Measurements from ENCODE around the gene PUS1.

Gene PUS1

GRCh38 chr12:131929581-131930456 lies 743 bp downstream of the PUS1 start:
- TF ChIP-seq GATA3 (IDR thresholded peaks at IDR 0.05; ENCODE audit: low read depth, low read length) (no peak), GATA2 (IDR thresholded peaks at IDR 0.05; ENCODE audit: low read depth, low read length) (no peak)

- TF ChIP-seq GATA2 (IDR thresholded peaks at IDR 0.05; ENCODE audit: low read depth, low read length) (no peak), GATA3 (IDR thresholded peaks at IDR 0.05; ENCODE audit: low read depth, low read length) (no peak)
Observed at GRCh38 chr12:131930510-131930909, 1.4 kb downstream of the PUS1 start.

GRCh38 chr12:131933387-131933786 lies 4.3 kb downstream of the PUS1 start:
- no peak for TF ChIP-seq GATA3 (IDR thresholded peaks at IDR 0.05; ENCODE audit: low read depth, low read length)
- TF ChIP-seq GATA2 (IDR thresholded peaks at IDR 0.05; ENCODE audit: low read depth, low read length) = no peak

- TF ChIP-seq GATA3 (IDR thresholded peaks at IDR 0.05; ENCODE audit: low read depth, low read length) (no peak), GATA2 (IDR thresholded peaks at IDR 0.05; ENCODE audit: low read depth, low read length) (no peak)
Observed at GRCh38 chr12:131934535-131934934, 5.5 kb downstream of the PUS1 start.

- TF ChIP-seq GATA3 (IDR thresholded peaks at IDR 0.05; ENCODE audit: low read depth, low read length) (no peak), GATA2 (IDR thresholded peaks at IDR 0.05; ENCODE audit: low read depth, low read length) (no peak)
Observed at GRCh38 chr12:131938082-131938481, 9.0 kb downstream of the PUS1 start.

GRCh38 chr12:131939007-131939406 lies 9.9 kb downstream of the PUS1 start:
- TF ChIP-seq GATA2 (IDR thresholded peaks at IDR 0.05; ENCODE audit: low read depth, low read length) (no peak), GATA3 (IDR thresholded peaks at IDR 0.05; ENCODE audit: low read depth, low read length) (no peak)

- no peak for TF ChIP-seq GATA3 (IDR thresholded peaks at IDR 0.05; ENCODE audit: low read depth, low read length)
- no peak for TF ChIP-seq GATA2 (IDR thresholded peaks at IDR 0.05; ENCODE audit: low read depth, low read length)
Observed at GRCh38 chr12:131940141-131940547, 11.1 kb downstream of the PUS1 start.

- TF ChIP-seq GATA2 (IDR thresholded peaks at IDR 0.05; ENCODE audit: low read depth, low read length) = no peak
- TF ChIP-seq GATA3 (IDR thresholded peaks at IDR 0.05; ENCODE audit: low read depth, low read length) = no peak
Observed at GRCh38 chr12:131941116-131941986, 12.3 kb downstream of the PUS1 start.

GRCh38 chr12:131941987-131942341 lies 12.9 kb downstream of the PUS1 start:
- TF ChIP-seq GATA2 (IDR thresholded peaks at IDR 0.05; ENCODE audit: low read depth, low read length) (no peak), GATA3 (IDR thresholded peaks at IDR 0.05; ENCODE audit: low read depth, low read length) (no peak)

- TF ChIP-seq GATA2 (IDR thresholded peaks at IDR 0.05; ENCODE audit: low read depth, low read length) (no peak), GATA3 (IDR thresholded peaks at IDR 0.05; ENCODE audit: low read depth, low read length) (no peak)
Observed at GRCh38 chr12:131942671-131943070, 13.6 kb downstream of the PUS1 start.

GRCh38 chr12:131943389-131943788 lies 14.3 kb downstream of the PUS1 start:
- TF ChIP-seq GATA2 (IDR thresholded peaks at IDR 0.05; ENCODE audit: low read depth, low read length) = no peak
- TF ChIP-seq GATA3 (IDR thresholded peaks at IDR 0.05; ENCODE audit: low read depth, low read length) = no peak

- no peak for TF ChIP-seq GATA3 (IDR thresholded peaks at IDR 0.05; ENCODE audit: low read depth, low read length)
Observed at GRCh38 chr12:131943876-131944275, 14.8 kb downstream of the PUS1 start.

- no peak for TF ChIP-seq GATA3 (IDR thresholded peaks at IDR 0.05; ENCODE audit: low read depth, low read length)
- TF ChIP-seq GATA2 (IDR thresholded peaks at IDR 0.05; ENCODE audit: low read depth, low read length) = no peak
Observed at GRCh38 chr12:131944601-131945251, 15.7 kb downstream of the PUS1 start.

- TF ChIP-seq GATA3 (IDR thresholded peaks at IDR 0.05; ENCODE audit: low read depth, low read length) (no peak), GATA2 (IDR thresholded peaks at IDR 0.05; ENCODE audit: low read depth, low read length) (no peak)
Observed at GRCh38 chr12:131946757-131947156, 17.7 kb downstream of the PUS1 start.

Data from SH-SY5Y (cell line).